IMR-90 (cell line): ENCODE measurements around the gene CA12. TPM values are rescaled to one million over a fixed set of nuclear protein-coding genes. Genes with fewer than 3 reads are reported as not detected.

Experiments used
- ATAC-seq: fragments of 200-7000 bp; cut with Tn5 transposase; 2 replicates; pipeline ENCODE4 v1.9.1; 2020; ENCODE audit warnings: low read depth, mild to moderate bottlenecking, moderate library complexity
- BruUV-seq: library from RNA; stranded (reverse); fragments of 400-500 nt; replicated peaks from 2 replicates; lab custom pipeline; 2021; lab: Mats Ljungman, UMichigan
- CTCF ChIA-PET: fragments of 300-600 bp; formaldehyde crosslinking; extraction: SDS; loops from one replicate; lab custom pipeline; 2021; ENCODE audit warnings: antibody characterized with exemption; lab: Yijun Ruan, JAX
- POLR2A ChIA-PET: fragments of 300-600 bp; sonication (Branson Sonifier 250); formaldehyde crosslinking; loops from one replicate; lab custom pipeline; 2022; ENCODE audit warnings: antibody characterized with exemption; ENCODE audit not compliant: unreplicated experiment; lab: Charles Lee
- DNase-seq: peaks from one replicate; pipeline ENCODE4 v3.0.0; 2013
- H2AFZ ChIP-seq: replicated peaks from 2 replicates; pipeline ENCODE3; 2013; ENCODE audit warnings: low read length, mild to moderate bottlenecking; ENCODE audit not compliant: poor library complexity
- H2AK5ac ChIP-seq: 2 replicates; pipeline ENCODE4 v1.6.1; 2013; ENCODE audit warnings: low read depth, low read length, inconsistent platforms
- H2AK9ac ChIP-seq: replicated peaks from 2 replicates; pipeline ENCODE3; 2013; ENCODE audit warnings: mild to moderate bottlenecking, low read depth, low read length, moderate library complexity; ENCODE audit not compliant: poor library complexity
- H2BK120ac ChIP-seq: 2 replicates; pipeline ENCODE4 v1.6.1; 2013; ENCODE audit warnings: low read depth, low read length, inconsistent platforms
- H2BK15ac ChIP-seq: 3 replicates; pipeline ENCODE4 v1.6.1; 2013; ENCODE audit warnings: low read depth, low read length, inconsistent platforms
- H2BK20ac ChIP-seq: 2 replicates; pipeline ENCODE4 v1.6.1; 2013; ENCODE audit warnings: low read depth, mild to moderate bottlenecking, inconsistent platforms, low read length, moderate library complexity
- H2BK5ac ChIP-seq: 2 replicates; pipeline ENCODE4 v1.6.1; 2013; ENCODE audit warnings: mild to moderate bottlenecking, low read depth, low read length, inconsistent platforms; ENCODE audit not compliant: poor library complexity, severe bottlenecking
- H3K14ac ChIP-seq: replicated peaks from 2 replicates; pipeline ENCODE4 v1.6.1; 2013; ENCODE audit warnings: low read depth, low read length, inconsistent platforms
- H3K18ac ChIP-seq: 2 replicates; pipeline ENCODE4 v1.6.1; 2013; ENCODE audit warnings: low read depth, low read length, control low read depth
- H3K23ac ChIP-seq: 2 replicates; pipeline ENCODE4 v1.6.1; 2013; ENCODE audit warnings: low read depth, low read length, inconsistent platforms
- H3K27ac ChIP-seq: 2 replicates; pipeline ENCODE4 v1.5.1; 2013; ENCODE audit warnings: mild to moderate bottlenecking, control low read depth, low read length; ENCODE audit not compliant: insufficient read depth
- H3K27me3 ChIP-seq: 2 replicates; pipeline ENCODE4 v1.6.1; 2013; ENCODE audit warnings: low read length; ENCODE audit not compliant: control insufficient read depth, insufficient read depth
- H3K36me3 ChIP-seq: 2 replicates; pipeline ENCODE4 v1.6.1; 2013; ENCODE audit warnings: low read length, mixed read lengths; ENCODE audit not compliant: control insufficient read depth, insufficient read depth
- H3K4ac ChIP-seq: 2 replicates; pipeline ENCODE4 v1.6.1; 2013; ENCODE audit warnings: low read depth, low read length, inconsistent platforms
- H3K4me1 ChIP-seq: 2 replicates; pipeline ENCODE4 v1.6.1; 2013; ENCODE audit warnings: low read length, mixed read lengths; ENCODE audit not compliant: control insufficient read depth, insufficient read depth
- H3K4me2 ChIP-seq: 2 replicates; pipeline ENCODE4 v1.6.1; 2013; ENCODE audit warnings: low read depth, mild to moderate bottlenecking, control low read depth, low read length, moderate library complexity
- H3K4me3 ChIP-seq: 2 replicates; pipeline ENCODE4 v1.5.1; 2013; ENCODE audit warnings: low read depth, mild to moderate bottlenecking, control low read depth, low read length, moderate library complexity; ENCODE audit not compliant: insufficient read depth
- H3K56ac ChIP-seq: 2 replicates; pipeline ENCODE4 v1.6.1; 2013; ENCODE audit warnings: low read length, inconsistent platforms; ENCODE audit not compliant: insufficient read depth; ENCODE audit errors: extremely low read depth
- H3K79me1 ChIP-seq, 2 experiments: 2 replicates each; pipeline ENCODE4 v1.6.1; 2013; ENCODE audit warnings: low read length in 2 of 2, inconsistent platforms in 1 of 2, low read depth in 1 of 2
- H3K9ac ChIP-seq: 2 replicates; pipeline ENCODE4 v1.6.1; 2013; ENCODE audit warnings: low read depth, low read length, control low read depth
- H3K9me1 ChIP-seq: 2 replicates; pipeline ENCODE4 v1.6.1; 2013; ENCODE audit warnings: low read length, inconsistent platforms; ENCODE audit not compliant: insufficient read depth
- H3K9me3 ChIP-seq: 2 replicates; pipeline ENCODE4 v1.6.1; 2013; ENCODE audit warnings: low read length; ENCODE audit not compliant: control insufficient read depth, insufficient read depth
- H4K20me1 ChIP-seq: 2 replicates; pipeline ENCODE4 v1.6.1; 2013; ENCODE audit warnings: low read length, inconsistent platforms; ENCODE audit not compliant: insufficient read depth
- H4K5ac ChIP-seq: 2 replicates; pipeline ENCODE4 v1.6.1; 2013; ENCODE audit warnings: mild to moderate bottlenecking, low read depth, low read length, control low read depth
- H4K8ac ChIP-seq, 2 experiments: 2 replicates each; pipeline ENCODE4 v1.6.1; 2013; ENCODE audit warnings: low read depth in 2 of 2, low read length in 2 of 2, control low read depth in 1 of 2, inconsistent platforms in 1 of 2
- H4K91ac ChIP-seq: 2 replicates; pipeline ENCODE4 v1.6.1; 2013; ENCODE audit warnings: low read depth, low read length, inconsistent platforms; ENCODE audit not compliant: insufficient read depth
- BHLHE40 ChIP-seq: fragments of 150-350 bp; IDR thresholded peaks from 2 replicates; pipeline ENCODE4 v1.6.1; 2016; ENCODE audit warnings: mild to moderate bottlenecking, low read depth, low read length
- CEBPB ChIP-seq: IDR thresholded peaks from 2 replicates; pipeline ENCODE4 v1.6.1; 2012; ENCODE audit warnings: low read depth, low read length, improper control_type of control experiment
- CHD1 ChIP-seq: IDR thresholded peaks from 2 replicates; pipeline ENCODE4 v1.6.1; 2012; ENCODE audit warnings: low read depth, low read length, improper control_type of control experiment
- CTCF ChIP-seq: conservative IDR thresholded peaks from 2 replicates; pipeline ENCODE4 v1.5.1; 2012; ENCODE audit warnings: mild to moderate bottlenecking, low read depth, low read length, improper control_type of control experiment
- ELK1 ChIP-seq: fragments of 150-350 bp; IDR thresholded peaks from 2 replicates; pipeline ENCODE4 v1.6.1; 2016; ENCODE audit warnings: low read depth, mild to moderate bottlenecking, low read length, moderate library complexity, borderline replicate concordance
- MAZ ChIP-seq: IDR thresholded peaks from 2 replicates; pipeline ENCODE4 v1.6.1; 2012; ENCODE audit warnings: low read depth, mild to moderate bottlenecking, low read length, improper control_type of control experiment, moderate library complexity, borderline replicate concordance
- MXI1 ChIP-seq: IDR thresholded peaks from 2 replicates; pipeline ENCODE4 v1.6.1; 2012; ENCODE audit warnings: low read depth, mild to moderate bottlenecking, low read length, moderate library complexity, borderline replicate concordance
- NFE2L2 ChIP-seq: fragments of 150-350 bp; IDR thresholded peaks from 2 replicates; pipeline ENCODE4 v1.6.1; 2016; ENCODE audit warnings: low read depth, mild to moderate bottlenecking, low read length
- RCOR1 ChIP-seq: IDR thresholded peaks from 2 replicates; pipeline ENCODE4 v1.6.1; 2012; ENCODE audit warnings: mild to moderate bottlenecking, low read length, improper control_type of control experiment; ENCODE audit not compliant: insufficient replicate concordance
- WGBS, 2 experiments: methylation state at CpG; one replicate each; pipeline versions ENCODE4 v1.1.5 to v1.1.7; 2013; ENCODE audit warnings: missing lambda C conversion rate in 2 of 2; ENCODE audit not compliant: insufficient read length in 1 of 2; ENCODE audit errors: extremely low coverage in 2 of 2; 5-methylcytosine and 5-hydroxymethylcytosine counted together
- dilution Hi-C: fragments of 300-500 bp; cut with HindIII; formaldehyde crosslinking; loops from one replicate; pipeline ENCODE4 v1.14.3; 2018; ENCODE audit warnings: low sequenced_read_pairs; ENCODE audit not compliant: unreplicated experiment
- in situ Hi-C: fragments of 300-500 bp; cut with MboI; formaldehyde crosslinking; loops from 3 replicates; pipeline ENCODE4 v1.14.3; 2019; ENCODE audit warnings: low sequenced_read_pairs, inconsistent platforms, mixed read lengths
- intact Hi-C: fragments of 100-400 bp; cut with micrococcal nuclease; formaldehyde crosslinking; loops from 2 replicates; pipeline ENCODE4 v1.10.0; 2022
- polyA plus RNA-seq, 3 experiments: library from polyadenylated mRNA; depleted of rRNA; stranded (reverse); fragments of >200 nt; gene quantifications; 2 replicates each; pipeline ENCODE4 v1.2.3, GENCODE V29; 2012; ENCODE audit warnings: low replicate concordance in 1 of 3
- total RNA-seq: library from RNA; depleted of rRNA; stranded (reverse); fragments of >200 nt; gene quantifications from 2 replicates; pipeline ENCODE4 v1.2.3, GENCODE V29; 2012

CA12 gene
- total and polyA plus RNA-seq, 2 of the 4 experiments (the other 2 are of a cell fraction): 33.7 to 52.6 TPM

- Histone ChIP-seq H3K56ac (no peak overlapping the region), H2BK120ac (peak overlapping the region; percentile 99), H4K5ac (peak overlapping the region; percentile 69; the same call in 1 of the 2 replicates), H3K9me3 (no peaks in the 10 kb centered on the region), H4K91ac (peak overlapping the region; percentile 40; the same call in 1 of the 2 replicates), H3K36me3 (no peaks in the 10 kb centered on the region), H2BK5ac (peak overlapping the region; percentile 75), H3K27me3 (no peaks in the 10 kb centered on the region), H2BK15ac (peak overlapping the region; percentile 97), H3K9me1 (peaks cover 30% of the 10 kb centered on the region), H3K9ac (no peak overlapping the region), H3K18ac (0 out of 2 replicates have a peak overlapping the region, but pooled peaks have one; percentile 30), H3K4me3 (no peak overlapping the region), H3K4ac (peak overlapping the region; percentile 98), H3K23ac (no peak overlapping the region), H2BK20ac (peak overlapping the region; percentile 81; the same call in 1 of the 2 replicates), H4K20me1 (no peaks in the 10 kb centered on the region), H4K8ac (peak overlapping the region; percentile 47 to 96), H2AK9ac (peak overlapping the region; percentile 13), H2AFZ (peak overlapping the region; percentile 24), H3K79me1 (peaks cover 11 to 13% of the 10 kb centered on the region in 2 experiments; a peak in 3 of 4 replicates), H3K4me2 (no peak overlapping the region), H2AK5ac (peak overlapping the region; percentile 88), H3K27ac (no peak overlapping the region; the same call in 1 of the 2 replicates), H3K4me1 (peaks cover 36% of the 10 kb centered on the region), H3K14ac (peak overlapping the region; percentile 86; the same call in 1 of the 2 replicates)
- no peak for ATAC-seq
- peak; percentile 81 for DNase-seq
- TF ChIP-seq MAZ (no peak), ELK1 (no peak), CTCF (no peak), BHLHE40 (no peak), MXI1 (no peak), CEBPB (peak; percentile 71), CHD1 (no peak), RCOR1 (no peak), NFE2L2 (no peak)
- dilution Hi-C loops (no loop called here), intact Hi-C loops (no loop called here), in situ Hi-C loops (no loop called here)
- 97% methylated on average over 5 of the region's 15 CpGs; no CpG with 5 or more reads in 1 of the 2 experiments for WGBS, 2 experiments
- BruUV-seq: no TSS peak
- CTCF ChIA-PET: no interaction called here
- POLR2A ChIA-PET: no interaction called here
These were observed 10.2 kb downstream of the CA12 start for GRCh38 chr15:63371297-63371918.
